Stimulated activated CD4-positive, alpha-beta T cell treated with anti-CD3 and anti-CD28 coated beads, Interleukin-4, amount 100 ng/mL, for 1 hour (primary cell): ENCODE measurements around the gene SLC2A3.
"Not testable (repeated sequence)": the region's sequence is repeated elsewhere in the genome, so short reads cannot be mapped to it uniquely, and the experiment has no call there.

ENCODE experiments used
- DNase-seq: peaks from one replicate; pipeline ENCODE4 v3.0.0-alpha.2; 2020

The SLC2A3 gene

GRCh38 chr12:7915661-7916403 is 20.2 kb downstream of the SLC2A3 start:
- DNase-seq, result peak; percentile 19

GRCh38 chr12:7910106-7910505 is 25.9 kb downstream of the SLC2A3 start:
- not testable (repeated sequence) for DNase-seq

- DNase-seq, result peak; percentile 36
Measured at GRCh38 chr12:7907009-7907408, 29.0 kb downstream of the SLC2A3 start.

GRCh38 chr12:7906303-7906702 is 29.7 kb downstream of the SLC2A3 start:
- DNase-seq, result not testable (repeated sequence)

- DNase-seq, result not testable (repeated sequence)
Measured at GRCh38 chr12:7905600-7906125, 30.3 kb downstream of the SLC2A3 start.

- no peak for DNase-seq
Measured at GRCh38 chr12:7905071-7905470, 30.9 kb downstream of the SLC2A3 start.

- DNase-seq, result not testable (repeated sequence)
Measured at GRCh38 chr12:7902416-7902815, 33.6 kb downstream of the SLC2A3 start.

GRCh38 chr12:7899755-7900154 is 36.2 kb downstream of the SLC2A3 start:
- no peak for DNase-seq

GRCh38 chr12:7896726-7897125 is 39.3 kb downstream of the SLC2A3 start:
- DNase-seq, result not testable (repeated sequence)

GRCh38 chr12:7892186-7892980 is 43.6 kb downstream of the SLC2A3 start:
- no peak for DNase-seq

GRCh38 chr12:7884689-7885088 is 51.3 kb downstream of the SLC2A3 start:
- DNase-seq, result no peak

GRCh38 chr12:7881736-7882120 is 54.3 kb downstream of the SLC2A3 start:
- DNase-seq, result not testable (repeated sequence)

GRCh38 chr12:7880952-7881735 is 54.8 kb downstream of the SLC2A3 start:
- not testable (repeated sequence) for DNase-seq

GRCh38 chr12:7879246-7879645 is 56.7 kb downstream of the SLC2A3 start:
- no peak for DNase-seq

- DNase-seq, result no peak
Measured at GRCh38 chr12:7877420-7877819, 58.6 kb downstream of the SLC2A3 start.

GRCh38 chr12:7872566-7873319 is 63.2 kb downstream of the SLC2A3 start, which contains the start of gene SLC2A14:
Gene SLC2A14 (minus strand): TSS chr12:7872915. CDS start chr12:7869880, 3,035 bp downstream.
- DNase-seq, result no peak

GRCh38 chr12:7870335-7870734 is 65.7 kb downstream of the SLC2A3 start:
- DNase-seq, result no peak
